Keratinocyte (primary cell): ENCODE results near the gene CPEB1.

ENCODE experiments used
- CTCF ChIP-seq, 3 experiments: IDR thresholded peaks in 1 of 3; conservative IDR thresholded peaks in 1 of 3; optimal IDR thresholded peaks in 1 of 3; 2 replicates in 2 of 3; 3 replicates in 1 of 3; pipeline versions ENCODE3 to v1.5.1; 2011; ENCODE audit warnings: low read length in 3 of 3, mild to moderate bottlenecking in 3 of 3, moderate library complexity in 2 of 3, control low read depth in 1 of 3, inconsistent platforms in 1 of 3; ENCODE audit not compliant: insufficient read depth in 2 of 3; ENCODE audit errors: extremely low read depth in 1 of 3
- EZH2 ChIP-seq: IDR thresholded peaks from one replicate; pipeline ENCODE4 v1.6.1; 2012; ENCODE audit warnings: inconsistent platforms, mild to moderate bottlenecking, low read length, moderate library complexity

GRCh38 chr15:82572986-82573385, 74.2 kb downstream of the CPEB1 start:
- TF ChIP-seq CTCF (optimal IDR thresholded peaks at IDR 0.05 in 1 of 3, IDR thresholded peaks at IDR 0.05 in 1 of 3, conservative IDR thresholded peaks at IDR 0.05 in 1 of 3; ENCODE audit: extremely low read depth in 1 of 3, insufficient read depth in 2 of 3, low read length in 3 of 3), result no peak
- no peak for TF ChIP-seq EZH2
